Measurements from ENCODE around the gene PHOSPHO1.
"Not testable (repeated sequence)": the region's sequence is repeated elsewhere in the genome, so short reads cannot be mapped to it uniquely, and the experiment has no call there.

PHOSPHO1 gene

GRCh38 chr17:49183801-49184200, 46.8 kb downstream of the PHOSPHO1 start:
- ATAC-seq (replicated peaks) (no peak), DNase-seq (no peak)
- Mint-ChIP-seq H3K36me3 (peaks cover 7 to 10% of the 10 kb centered on the region in 2 donors), H3K9me3 (peaks cover 10 to 12% of the 10 kb centered on the region in 2 donors), H3K4me1 (peaks cover 2 to 9% of the 10 kb centered on the region in 2 donors), H3K27ac (no peak overlapping the region), H3K4me3 (no peak overlapping the region), H3K27me3 (peaks cover 0 to 18% of the 10 kb centered on the region in 2 donors)

- no peak for ATAC-seq (replicated peaks)
- Mint-ChIP-seq H3K27me3 (peaks cover 0 to 18% of the 10 kb centered on the region in 2 donors), H3K9me3 (peaks cover 10 to 12% of the 10 kb centered on the region in 2 donors), H3K4me1 (peaks cover 2 to 9% of the 10 kb centered on the region in 2 donors), H3K27ac (no peak overlapping the region), H3K36me3 (peaks cover 7 to 10% of the 10 kb centered on the region in 2 donors), H3K4me3 (no peak overlapping the region)
- DNase-seq, result no peak
Observed at GRCh38 chr17:49183341-49183740, 47.2 kb downstream of the PHOSPHO1 start.

- ATAC-seq (replicated peaks) (peak; percentile 80 to 85), DNase-seq (no peak)
- Mint-ChIP-seq H3K9me3 (peaks cover 7 to 12% of the 10 kb centered on the region in 2 donors), H3K27ac (no peak overlapping the region), H3K36me3 (peaks cover 8 to 10% of the 10 kb centered on the region in 2 donors), H3K4me3 (no peak overlapping the region), H3K27me3 (peaks cover 0 to 18% of the 10 kb centered on the region in 2 donors), H3K4me1 (peaks cover 2 to 9% of the 10 kb centered on the region in 2 donors)
Observed at GRCh38 chr17:49180998-49181635, 49.5 kb downstream of the PHOSPHO1 start.

GRCh38 chr17:49180303-49180702, 50.3 kb downstream of the PHOSPHO1 start:
- peaks cover 2 to 20% of the 10 kb centered on the region in 2 donors for H3K27me3 Mint-ChIP-seq
- peak in 1 of 2 donors; percentile 48 for ATAC-seq (replicated peaks)
- peaks cover 2 to 9% of the 10 kb centered on the region in 2 donors for H3K4me1 Mint-ChIP-seq
- peaks cover 11% of the 10 kb centered on the region in 2 donors for H3K36me3 Mint-ChIP-seq
- peaks cover 12 to 15% of the 10 kb centered on the region in 2 donors for H3K9me3 Mint-ChIP-seq
- DNase-seq, result peak; percentile 20
- H3K27ac Mint-ChIP-seq, result no peak overlapping the region
- no peak overlapping the region for H3K4me3 Mint-ChIP-seq

- not testable (repeated sequence) for H3K4me1 Mint-ChIP-seq; DNase-seq; ATAC-seq (replicated peaks); H3K27ac Mint-ChIP-seq; H3K4me3 Mint-ChIP-seq
- peaks cover 15 to 20% of the 10 kb centered on the region in 2 donors for H3K9me3 Mint-ChIP-seq
- peaks cover 8 to 10% of the 10 kb centered on the region in 2 donors for H3K36me3 Mint-ChIP-seq
- H3K27me3 Mint-ChIP-seq, result peaks cover 26 to 31% of the 10 kb centered on the region in 2 donors
Observed at GRCh38 chr17:49175978-49176377, 54.6 kb downstream of the PHOSPHO1 start.

Data from stimulated activated naive B cell treated with anti-CD40 and anti-IgM and Interleukin-4, amounts not matched to agents 10 μg/mL and 1 μg/mL and 100 μg/mL, for 72 hours (primary cell).